Muscle layer of colon (tissue), 2 donors: ENCODE results near the gene TAOK1.
"Not testable (repeated sequence)": the region's sequence is repeated elsewhere in the genome, so short reads cannot be mapped to it uniquely, and the experiment has no call there.

ENCODE experiments used
- H3K27ac ChIP-seq: one replicate; pipeline ENCODE4 v1.7.0; 2013; ENCODE audit warnings: low read depth, mild to moderate bottlenecking, low read length, moderate library complexity
- H3K27me3 ChIP-seq, 2 donors: one replicate each; pipeline ENCODE4 v1.7.0; 2013; ENCODE audit warnings: low read length in 2 of 2, mild to moderate bottlenecking in 2 of 2; ENCODE audit not compliant: insufficient read depth in 2 of 2, control insufficient read depth in 1 of 2
- H3K36me3 ChIP-seq: one replicate; pipeline ENCODE4 v1.7.0; 2013; ENCODE audit warnings: mild to moderate bottlenecking, low read length; ENCODE audit not compliant: insufficient read depth
- H3K4me1 ChIP-seq: one replicate; pipeline ENCODE4 v1.7.0; 2013; ENCODE audit warnings: mild to moderate bottlenecking, low read length; ENCODE audit not compliant: insufficient read depth
- H3K4me3 ChIP-seq, 2 donors: one replicate each; pipeline ENCODE4 v1.7.0; 2013; ENCODE audit warnings: low read length in 2 of 2, low read depth in 1 of 2, mild to moderate bottlenecking in 1 of 2, moderate library complexity in 1 of 2
- H3K9ac ChIP-seq: one replicate; pipeline ENCODE4 v1.7.0; 2013; ENCODE audit warnings: low read length
- H3K9me3 ChIP-seq: one replicate; pipeline ENCODE4 v1.7.0; 2013; ENCODE audit warnings: mild to moderate bottlenecking, low read length
- donor health status: abdominal sarcoma.
- donor health status: Adenocarcinoma of cecum.

The TAOK1 gene

GRCh38 chr17:29557085-29557738, 167.0 kb downstream of the TAOK1 start:
- Histone ChIP-seq H3K4me3 (no peak overlapping the region), H3K4me1 (peaks cover 8% of the 10 kb centered on the region), H3K27me3 (no peaks in the 10 kb centered on the region), H3K36me3 (peaks cover 5% of the 10 kb centered on the region), H3K9ac (no peak overlapping the region), H3K9me3 (no peaks in the 10 kb centered on the region), H3K27ac (no peak overlapping the region)

GRCh38 chr17:29557739-29558116, 167.6 kb downstream of the TAOK1 start:
- Histone ChIP-seq H3K9ac (no peak overlapping the region), H3K9me3 (no peaks in the 10 kb centered on the region), H3K4me3 (no peak overlapping the region), H3K4me1 (peaks cover 8% of the 10 kb centered on the region), H3K27ac (no peak overlapping the region), H3K36me3 (peaks cover 5% of the 10 kb centered on the region), H3K27me3 (no peaks in the 10 kb centered on the region)

GRCh38 chr17:29558139-29558538, 168.0 kb downstream of the TAOK1 start:
- H3K9me3 ChIP-seq, H3K9ac ChIP-seq, H3K27me3 ChIP-seq, H3K27ac ChIP-seq, H3K4me1 ChIP-seq, H3K4me3 ChIP-seq, H3K36me3 ChIP-seq: not testable (repeated sequence)

- Histone ChIP-seq H3K9me3 (no peaks in the 10 kb centered on the region), H3K9ac (no peak overlapping the region), H3K27me3 (no peaks in the 10 kb centered on the region), H3K27ac (no peak overlapping the region), H3K4me1 (peaks cover 8% of the 10 kb centered on the region), H3K4me3 (no peak overlapping the region), H3K36me3 (peaks cover 5% of the 10 kb centered on the region)
These were observed 169.5 kb downstream of the TAOK1 start for GRCh38 chr17:29559640-29560039.

GRCh38 chr17:29560316-29560715, 170.2 kb downstream of the TAOK1 start:
- Histone ChIP-seq H3K27me3 (no peaks in the 10 kb centered on the region), H3K9ac (no peak overlapping the region), H3K4me3 (no peak overlapping the region), H3K4me1 (peaks cover 8% of the 10 kb centered on the region), H3K36me3 (peaks cover 5% of the 10 kb centered on the region), H3K27ac (no peak overlapping the region), H3K9me3 (no peaks in the 10 kb centered on the region)

GRCh38 chr17:29561554-29562517, 171.7 kb downstream of the TAOK1 start:
- no peaks in the 10 kb centered on the region for H3K9me3 ChIP-seq
- H3K36me3 ChIP-seq = peaks cover 5% of the 10 kb centered on the region
- no peak overlapping the region for H3K4me3 ChIP-seq
- peaks cover 13% of the 10 kb centered on the region for H3K4me1 ChIP-seq
- H3K27me3 ChIP-seq = no peaks in the 10 kb centered on the region
- no peak overlapping the region for H3K9ac ChIP-seq
- no peak overlapping the region for H3K27ac ChIP-seq

- Histone ChIP-seq H3K9me3 (no peaks in the 10 kb centered on the region), H3K27me3 (no peaks in the 10 kb centered on the region), H3K27ac (no peak overlapping the region), H3K36me3 (peaks cover 5% of the 10 kb centered on the region), H3K4me1 (peaks cover 13% of the 10 kb centered on the region), H3K9ac (no peak overlapping the region), H3K4me3 (no peak overlapping the region)
These were observed 172.5 kb downstream of the TAOK1 start for GRCh38 chr17:29562615-29563014.

GRCh38 chr17:29563816-29564215, 173.7 kb downstream of the TAOK1 start:
- H3K27me3 ChIP-seq = no peaks in the 10 kb centered on the region
- H3K4me1 ChIP-seq = peaks cover 13% of the 10 kb centered on the region
- peaks cover 5% of the 10 kb centered on the region for H3K36me3 ChIP-seq
- H3K27ac ChIP-seq = no peak overlapping the region
- H3K9me3 ChIP-seq = no peaks in the 10 kb centered on the region
- no peak overlapping the region for H3K9ac ChIP-seq
- no peak overlapping the region for H3K4me3 ChIP-seq

GRCh38 chr17:29565643-29566472, 175.7 kb downstream of the TAOK1 start:
- no peak overlapping the region for H3K9ac ChIP-seq
- H3K27me3 ChIP-seq = no peaks in the 10 kb centered on the region
- H3K4me1 ChIP-seq = peaks cover 21% of the 10 kb centered on the region
- H3K9me3 ChIP-seq = no peaks in the 10 kb centered on the region
- H3K36me3 ChIP-seq = peaks cover 5% of the 10 kb centered on the region
- peak overlapping the region; percentile 53 to 54 for H3K4me3 ChIP-seq
- H3K27ac ChIP-seq = peak overlapping the region; percentile 31

GRCh38 chr17:29566473-29567303, 176.5 kb downstream of the TAOK1 start, which contains the start of gene ABHD15:
TSS of gene ABHD15 (minus strand) at chr17:29567037. CDS start at chr17:29566966, 71 bp downstream.
- Histone ChIP-seq H3K9ac (peak within 1 kb of the TSS; percentile 27), H3K4me3 (peak within 1 kb of the TSS; percentile 65 to 88), H3K27me3 (no peaks in the 10 kb centered on the region), H3K9me3 (no peaks in the 10 kb centered on the region), H3K27ac (peak within 1 kb of the TSS; percentile 36), H3K36me3 (peaks cover 5% of the 10 kb centered on the region), H3K4me1 (peaks cover 13% of the 10 kb centered on the region)
